C4-2B (cell line): ENCODE results near the gene TPO.

Experiments used
- H3K27ac ChIP-seq: fragments of 450-650 bp; 2 replicates; pipeline ENCODE4 v1.5.1; 2017
- CTCF ChIP-seq: fragments of 450-650 bp; conservative IDR thresholded peaks from 2 replicates; pipeline ENCODE4 v1.5.1; 2017; ENCODE audit warnings: mild to moderate bottlenecking
- ZFX ChIP-seq: fragments of 450-650 bp; IDR thresholded peaks from 2 replicates; pipeline ENCODE4 v1.6.1; 2017

Gene TPO

GRCh38 chr2:1521878-1522830 lies 108.9 kb downstream of the TPO start:
- TF ChIP-seq ZFX (no peak), CTCF (no peak)
- H3K27ac ChIP-seq, result no peak overlapping the region

- TF ChIP-seq CTCF (no peak), ZFX (no peak)
- H3K27ac ChIP-seq, result no peak overlapping the region
Measured at GRCh38 chr2:1527153-1527992, 114.1 kb downstream of the TPO start.

GRCh38 chr2:1528273-1529064 lies 115.2 kb downstream of the TPO start:
- TF ChIP-seq CTCF (no peak), ZFX (no peak)
- no peak overlapping the region for H3K27ac ChIP-seq

- H3K27ac ChIP-seq, result no peak overlapping the region
- TF ChIP-seq ZFX (no peak), CTCF (peak; percentile 59)
Measured at GRCh38 chr2:1538663-1539062, 125.4 kb downstream of the TPO start.

- H3K27ac ChIP-seq, result no peak overlapping the region
- no peak for TF ChIP-seq CTCF
- TF ChIP-seq ZFX, result no peak
Measured at GRCh38 chr2:1539441-1539840, 126.2 kb downstream of the TPO start.

GRCh38 chr2:1539973-1540372 lies 126.7 kb downstream of the TPO start:
- no peak overlapping the region for H3K27ac ChIP-seq
- TF ChIP-seq CTCF, result no peak
- no peak for TF ChIP-seq ZFX
